Activated naive CD8-positive, alpha-beta T cell treated with anti-CD3 and anti-CD28 coated beads for 36 hours (primary cell): ENCODE data around the gene EPGN. TPM values are rescaled to one million over a fixed set of nuclear protein-coding genes. Genes with fewer than 3 reads are reported as not detected.

ENCODE experiments used
- DNase-seq: peaks from one replicate; pipeline ENCODE4 v3.0.0; 2021
- H3K27ac Mint-ChIP-seq: one replicate; pipeline ENCODE4 v1.8.0; 2022; ENCODE audit warnings: mild to moderate bottlenecking, moderate library complexity, mixed read lengths
- H3K27me3 Mint-ChIP-seq: one replicate; pipeline ENCODE4 v1.8.0; 2022; ENCODE audit warnings: mild to moderate bottlenecking, mixed read lengths
- H3K36me3 Mint-ChIP-seq: one replicate; pipeline ENCODE4 v1.8.0; 2021; ENCODE audit warnings: mild to moderate bottlenecking, mixed read lengths
- H3K4me1 Mint-ChIP-seq: one replicate; pipeline ENCODE4 v1.8.0; 2021; ENCODE audit warnings: mixed read lengths
- H3K4me3 Mint-ChIP-seq: one replicate; pipeline ENCODE4 v1.8.0; 2022; ENCODE audit warnings: mild to moderate bottlenecking, moderate library complexity, mixed read lengths
- H3K9me3 Mint-ChIP-seq: one replicate; pipeline ENCODE4 v1.8.0; 2022; ENCODE audit warnings: mixed read lengths
- total RNA-seq, 2 experiments: library from RNA; stranded (reverse); gene quantifications; one replicate each; pipeline ENCODE4 v1.2.3, GENCODE V29; 2021

EPGN gene
- total RNA-seq, 2 experiments from 2014 or later = not detected

DNA sequence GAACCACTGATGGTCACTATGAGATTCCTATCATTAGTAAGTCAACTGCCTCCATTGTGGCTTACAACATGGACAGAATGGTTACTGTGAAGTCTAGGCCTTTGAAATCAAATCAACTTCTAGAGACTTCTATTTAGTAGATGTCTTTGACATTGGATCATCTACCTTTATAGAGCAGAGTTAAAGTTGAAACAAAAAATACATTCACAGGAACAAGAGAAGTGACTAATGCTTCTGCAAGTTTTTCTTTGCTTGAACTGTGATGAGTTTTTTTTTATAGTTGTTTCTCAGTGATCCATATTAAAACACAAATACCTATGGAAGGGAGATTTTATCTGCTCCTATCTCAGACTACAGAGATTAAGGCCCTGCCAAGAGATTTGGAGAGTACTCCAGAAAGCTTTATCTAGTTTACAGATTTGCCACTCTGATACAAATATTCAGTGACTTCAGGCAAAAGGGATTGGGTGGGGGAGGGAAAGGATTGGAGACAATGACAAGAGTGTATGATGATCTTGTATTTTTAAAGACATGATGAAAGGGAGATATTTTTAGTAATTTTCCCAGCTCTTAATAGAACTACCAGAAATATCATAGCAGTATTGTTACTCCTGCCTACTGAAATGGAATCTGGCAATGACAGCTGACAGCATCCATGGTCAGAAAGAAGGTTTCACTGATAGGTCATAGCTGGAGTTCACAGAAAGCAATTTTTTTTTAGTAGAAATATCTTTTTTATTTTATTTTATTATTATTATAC is 16.0 kb upstream of the EPGN start:
- H3K36me3 Mint-ChIP-seq = peaks cover 6% of the 10 kb centered on the region
- no peaks in the 10 kb centered on the region for H3K4me1 Mint-ChIP-seq
- H3K27ac Mint-ChIP-seq = no peak overlapping the region
- no peaks in the 10 kb centered on the region for H3K27me3 Mint-ChIP-seq
- no peak for DNase-seq
- H3K9me3 Mint-ChIP-seq = no peaks in the 10 kb centered on the region
- no peak overlapping the region for H3K4me3 Mint-ChIP-seq

DNA sequence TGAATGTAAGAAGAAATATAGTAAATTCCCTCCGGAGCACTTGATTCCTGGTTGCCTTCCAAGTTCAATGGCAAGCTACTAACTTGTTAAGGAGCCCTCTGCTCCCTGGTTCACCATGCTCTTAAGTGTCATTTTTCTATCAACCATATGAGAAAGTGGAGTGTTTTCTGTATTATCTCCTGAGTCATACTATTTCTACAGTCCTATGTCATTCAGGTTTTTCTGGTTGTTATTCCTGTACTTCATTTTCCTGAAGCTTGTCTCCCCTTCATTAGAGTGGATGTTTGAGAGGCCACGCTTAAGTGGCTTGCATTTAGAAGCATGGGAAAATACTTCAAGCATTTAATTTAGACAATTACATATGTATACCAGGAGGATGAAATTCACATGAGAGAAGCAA is 14.7 kb upstream of the EPGN start:
- no peaks in the 10 kb centered on the region for H3K4me1 Mint-ChIP-seq
- no peaks in the 10 kb centered on the region for H3K27me3 Mint-ChIP-seq
- H3K9me3 Mint-ChIP-seq = no peaks in the 10 kb centered on the region
- H3K4me3 Mint-ChIP-seq = no peak overlapping the region
- DNase-seq = no peak
- H3K27ac Mint-ChIP-seq = no peak overlapping the region
- H3K36me3 Mint-ChIP-seq = peaks cover 6% of the 10 kb centered on the region

DNA sequence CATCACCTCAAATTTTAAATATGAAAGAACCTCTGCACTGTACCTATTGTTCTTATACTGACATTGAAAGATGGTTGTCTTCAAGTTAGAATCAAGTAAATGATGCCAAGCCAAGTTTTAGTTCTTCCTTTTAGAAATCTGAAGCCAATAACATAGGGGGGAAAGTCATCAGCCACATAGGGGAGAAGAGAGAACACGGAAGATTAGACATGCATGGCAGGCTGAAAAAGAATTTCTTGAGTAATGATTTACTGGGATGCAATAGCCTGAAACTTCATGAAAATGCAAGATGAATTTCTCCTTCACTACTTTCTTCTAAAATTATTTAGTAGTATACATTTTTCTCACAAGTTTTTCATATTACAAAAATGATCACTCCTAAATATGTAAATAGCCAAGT is 13.6 kb upstream of the EPGN start:
- no peaks in the 10 kb centered on the region for H3K9me3 Mint-ChIP-seq
- peaks cover 6% of the 10 kb centered on the region for H3K36me3 Mint-ChIP-seq
- no peaks in the 10 kb centered on the region for H3K4me1 Mint-ChIP-seq
- DNase-seq = no peak
- H3K4me3 Mint-ChIP-seq = no peak overlapping the region
- H3K27ac Mint-ChIP-seq = no peak overlapping the region
- no peaks in the 10 kb centered on the region for H3K27me3 Mint-ChIP-seq

DNA sequence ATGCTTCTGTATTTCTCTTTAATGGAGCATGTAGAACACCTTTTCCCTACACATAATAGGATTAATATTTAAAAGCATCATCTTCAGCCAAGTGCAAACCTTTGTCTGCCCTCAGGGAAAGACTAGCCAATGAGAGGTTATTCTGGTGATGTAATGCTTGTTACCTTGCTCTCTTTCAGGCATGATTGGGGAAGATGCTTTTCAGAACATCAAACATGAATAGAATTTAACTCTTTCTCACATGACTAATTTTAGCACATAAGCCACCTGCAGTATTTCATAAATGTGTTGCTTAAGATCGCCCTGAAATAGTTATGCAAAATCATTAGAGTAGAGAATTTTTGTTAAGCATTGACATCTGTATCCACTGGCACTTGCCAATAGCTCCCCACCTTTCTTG is 10.7 kb upstream of the EPGN start:
- Mint-ChIP-seq H3K4me1 (no peaks in the 10 kb centered on the region), H3K4me3 (no peak overlapping the region), H3K27ac (no peak overlapping the region), H3K36me3 (peaks cover 3% of the 10 kb centered on the region), H3K27me3 (no peaks in the 10 kb centered on the region), H3K9me3 (no peaks in the 10 kb centered on the region)
- DNase-seq = no peak

DNA sequence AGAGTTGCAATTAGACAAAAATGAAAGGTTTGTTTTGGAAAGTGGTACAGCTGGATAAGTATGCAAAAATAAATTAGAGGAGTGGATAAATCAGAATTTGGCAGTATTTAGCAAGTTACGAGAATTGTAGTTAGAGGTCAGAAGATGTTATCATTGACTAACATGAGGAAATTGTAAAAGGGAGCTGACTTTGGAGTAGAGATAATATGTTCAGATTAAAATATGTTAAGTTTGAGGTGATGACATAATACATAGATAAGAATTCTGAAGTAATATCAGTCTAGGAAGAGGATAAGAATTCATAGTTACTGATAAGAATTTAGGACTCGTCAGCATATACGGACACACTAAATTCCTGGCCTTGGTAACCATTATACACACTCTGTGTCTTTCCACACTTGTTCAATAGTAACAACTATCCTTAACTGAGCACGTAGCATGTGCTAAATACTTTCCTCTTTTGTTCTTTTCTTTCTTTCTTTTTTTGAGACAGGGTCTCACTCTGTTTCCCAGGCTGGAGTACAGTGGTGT is 4.1 kb upstream of the EPGN start:
- no peaks in the 10 kb centered on the region for H3K36me3 Mint-ChIP-seq
- H3K4me3 Mint-ChIP-seq = no peak overlapping the region
- H3K27me3 Mint-ChIP-seq = no peaks in the 10 kb centered on the region
- H3K9me3 Mint-ChIP-seq = no peaks in the 10 kb centered on the region
- no peak overlapping the region for H3K27ac Mint-ChIP-seq
- peaks cover 7% of the 10 kb centered on the region for H3K4me1 Mint-ChIP-seq
- no peak for DNase-seq

DNA sequence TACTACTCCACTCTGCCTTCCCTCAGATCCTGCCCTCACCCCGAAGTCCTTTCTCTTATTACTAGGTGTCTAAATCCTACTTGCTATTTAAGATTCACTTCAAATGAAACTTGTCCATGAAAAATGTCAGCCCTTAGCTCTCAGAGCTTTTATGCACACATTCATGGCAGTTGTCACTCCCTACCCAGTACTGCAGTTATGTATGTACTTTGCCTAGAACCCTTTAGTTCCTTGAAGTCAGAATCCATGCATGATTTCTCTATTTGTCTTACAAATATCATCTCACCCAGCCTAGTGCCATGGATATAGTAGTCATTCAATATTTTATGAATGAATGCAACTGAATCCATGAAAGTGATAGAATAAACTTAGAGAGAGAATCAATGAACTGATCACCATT is 3.3 kb upstream of the EPGN start:
- Mint-ChIP-seq H3K4me1 (peaks cover 7% of the 10 kb centered on the region), H3K27ac (no peak overlapping the region), H3K36me3 (no peaks in the 10 kb centered on the region), H3K27me3 (no peaks in the 10 kb centered on the region), H3K9me3 (no peaks in the 10 kb centered on the region), H3K4me3 (no peak overlapping the region)
- DNase-seq = no peak

DNA sequence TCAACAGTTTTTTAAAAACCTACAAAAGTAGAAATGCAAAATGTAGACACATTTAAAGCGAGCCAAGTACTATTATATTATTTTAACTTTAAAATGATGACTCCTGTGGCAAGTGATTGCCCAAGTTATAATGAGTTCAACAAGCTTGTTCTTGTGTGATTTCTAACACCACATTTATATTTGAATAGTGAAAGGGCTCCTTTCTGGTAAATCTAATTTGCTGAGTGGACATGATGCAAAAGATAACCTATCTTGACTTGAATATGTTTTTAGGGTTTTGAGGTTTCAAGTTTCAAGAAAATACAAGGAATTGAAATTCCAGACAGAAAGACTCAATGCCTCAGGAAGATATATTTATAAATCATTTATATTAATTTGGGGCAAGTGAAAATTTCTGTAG is 1.1 kb upstream of the EPGN start:
- H3K36me3 Mint-ChIP-seq = no peaks in the 10 kb centered on the region
- no peak for DNase-seq
- H3K9me3 Mint-ChIP-seq = no peaks in the 10 kb centered on the region
- no peaks in the 10 kb centered on the region for H3K27me3 Mint-ChIP-seq
- peaks cover 7% of the 10 kb centered on the region for H3K4me1 Mint-ChIP-seq
- no peak overlapping the region for H3K4me3 Mint-ChIP-seq
- H3K27ac Mint-ChIP-seq = no peak overlapping the region

DNA sequence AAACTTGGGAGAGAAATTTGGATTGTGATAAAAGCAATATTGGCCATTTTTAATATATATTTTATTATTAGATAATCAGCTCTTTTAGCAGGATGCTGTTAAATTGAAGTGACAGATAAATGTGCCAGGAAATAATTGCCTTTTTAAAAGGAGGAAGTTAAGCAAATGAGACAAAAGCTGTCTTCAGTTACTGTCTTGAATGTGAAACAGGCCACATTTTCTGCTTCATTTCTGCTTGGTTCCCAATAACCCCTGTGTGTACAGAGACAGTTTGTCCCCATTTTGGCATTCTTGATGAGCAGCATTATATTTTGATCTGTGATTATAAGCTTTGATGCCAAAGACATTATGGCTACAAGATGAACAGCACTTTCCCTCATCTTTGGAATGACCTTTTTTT is 953 bp downstream of the EPGN start:
- H3K27me3 Mint-ChIP-seq = no peaks in the 10 kb centered on the region
- H3K27ac Mint-ChIP-seq = no peak overlapping the region
- DNase-seq = no peak
- no peaks in the 10 kb centered on the region for H3K9me3 Mint-ChIP-seq
- peaks cover 7% of the 10 kb centered on the region for H3K4me1 Mint-ChIP-seq
- no peaks in the 10 kb centered on the region for H3K36me3 Mint-ChIP-seq
- no peak overlapping the region for H3K4me3 Mint-ChIP-seq

DNA sequence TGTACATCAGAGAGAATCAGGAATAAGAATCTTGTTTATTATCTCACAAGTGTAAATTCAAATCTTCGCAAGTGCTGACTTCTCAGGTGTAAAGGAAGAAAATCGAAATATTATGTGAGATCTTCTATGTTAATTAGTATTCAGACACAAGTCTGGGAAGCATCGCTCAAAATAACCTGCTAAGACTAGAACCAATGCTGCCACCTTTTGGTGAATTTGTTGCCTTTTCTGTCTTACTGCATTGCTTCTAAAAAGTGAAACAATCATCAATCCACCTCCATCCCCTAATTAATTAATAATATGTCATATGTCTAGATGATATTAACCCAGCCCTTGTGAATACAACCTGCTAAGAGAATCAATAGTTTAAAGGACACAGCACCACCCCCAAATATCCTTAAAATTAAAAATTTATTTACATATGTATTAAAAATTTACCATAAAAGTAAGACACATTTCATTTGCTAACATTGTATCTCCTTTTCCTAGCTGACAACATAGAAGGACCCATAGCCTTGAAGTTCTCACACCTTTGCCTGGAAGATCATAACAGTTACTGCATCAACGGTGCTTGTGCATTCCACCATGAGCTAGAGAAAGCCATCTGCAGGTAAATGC is 3.5 kb downstream of the EPGN start:
- Mint-ChIP-seq H3K4me3 (no peak overlapping the region), H3K36me3 (no peaks in the 10 kb centered on the region), H3K27me3 (no peaks in the 10 kb centered on the region), H3K27ac (no peak overlapping the region), H3K9me3 (no peaks in the 10 kb centered on the region), H3K4me1 (peaks cover 7% of the 10 kb centered on the region)
- no peak for DNase-seq

DNA sequence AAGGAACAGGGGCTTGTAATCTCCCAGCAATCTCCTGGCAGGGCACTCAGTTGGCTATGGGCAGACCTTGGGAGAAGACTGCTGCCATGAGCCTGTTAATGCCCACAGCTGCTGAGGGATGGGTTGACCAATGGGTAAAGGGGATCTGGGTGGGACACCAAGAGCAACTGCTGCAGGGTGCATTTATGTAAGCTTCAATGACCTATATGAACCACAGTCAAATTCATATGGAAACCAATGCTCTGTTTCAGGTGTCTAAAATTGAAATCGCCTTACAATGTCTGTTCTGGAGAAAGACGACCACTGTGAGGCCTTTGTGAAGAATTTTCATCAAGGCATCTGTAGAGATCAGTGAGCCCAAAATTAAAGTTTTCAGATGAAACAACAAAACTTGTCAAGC is 6.1 kb downstream of the EPGN start:
- Mint-ChIP-seq H3K36me3 (no peaks in the 10 kb centered on the region), H3K4me3 (no peak overlapping the region), H3K9me3 (no peaks in the 10 kb centered on the region), H3K27ac (no peak overlapping the region), H3K27me3 (no peaks in the 10 kb centered on the region), H3K4me1 (no peaks in the 10 kb centered on the region)
- no peak for DNase-seq

DNA sequence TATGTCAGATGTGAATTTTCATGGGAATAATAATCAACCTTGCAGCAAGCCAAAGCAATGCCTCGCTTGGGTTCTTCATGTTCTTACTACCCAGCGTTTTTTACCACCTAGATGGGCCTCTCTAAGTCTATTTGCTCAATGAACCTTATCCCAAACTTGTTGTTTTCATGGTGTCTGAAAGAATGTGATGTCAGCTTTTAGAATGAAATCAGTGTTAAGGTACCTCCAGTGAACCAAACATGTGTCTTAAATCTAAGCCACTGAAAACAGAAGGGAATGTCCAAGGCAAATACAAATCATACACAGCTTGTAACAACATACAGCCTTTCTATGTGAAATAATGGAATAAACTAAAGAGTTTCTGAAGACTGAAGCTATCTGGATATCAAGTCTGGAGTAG is 6.7 kb downstream of the EPGN start:
- Mint-ChIP-seq H3K4me1 (no peaks in the 10 kb centered on the region), H3K27me3 (no peaks in the 10 kb centered on the region), H3K36me3 (no peaks in the 10 kb centered on the region), H3K9me3 (no peaks in the 10 kb centered on the region), H3K4me3 (no peak overlapping the region), H3K27ac (no peak overlapping the region)
- no peak for DNase-seq

DNA sequence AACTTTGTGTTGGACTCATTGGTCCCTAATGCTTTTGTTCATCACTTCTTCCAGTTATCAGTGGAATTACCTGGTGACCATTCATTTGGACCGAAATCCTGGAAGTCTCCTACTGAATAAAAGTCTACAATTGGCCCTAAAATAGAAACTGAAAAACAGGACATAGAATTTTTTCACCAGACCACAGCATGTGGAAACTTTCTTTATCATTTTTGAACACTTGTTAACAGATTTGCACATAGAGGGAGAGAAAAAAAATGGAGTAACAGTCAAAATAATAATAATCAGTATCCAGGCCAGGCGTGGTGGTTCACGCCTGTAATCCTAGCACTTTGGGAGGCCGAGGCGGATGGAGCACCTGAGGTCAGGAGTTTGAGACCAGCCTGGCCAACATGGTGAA is 7.1 kb downstream of the EPGN start:
- H3K9me3 Mint-ChIP-seq = no peaks in the 10 kb centered on the region
- H3K4me3 Mint-ChIP-seq = no peak overlapping the region
- H3K27me3 Mint-ChIP-seq = peaks cover under 1% of the 10 kb centered on the region
- H3K4me1 Mint-ChIP-seq = no peaks in the 10 kb centered on the region
- H3K27ac Mint-ChIP-seq = no peak overlapping the region
- DNase-seq = no peak
- no peaks in the 10 kb centered on the region for H3K36me3 Mint-ChIP-seq

DNA sequence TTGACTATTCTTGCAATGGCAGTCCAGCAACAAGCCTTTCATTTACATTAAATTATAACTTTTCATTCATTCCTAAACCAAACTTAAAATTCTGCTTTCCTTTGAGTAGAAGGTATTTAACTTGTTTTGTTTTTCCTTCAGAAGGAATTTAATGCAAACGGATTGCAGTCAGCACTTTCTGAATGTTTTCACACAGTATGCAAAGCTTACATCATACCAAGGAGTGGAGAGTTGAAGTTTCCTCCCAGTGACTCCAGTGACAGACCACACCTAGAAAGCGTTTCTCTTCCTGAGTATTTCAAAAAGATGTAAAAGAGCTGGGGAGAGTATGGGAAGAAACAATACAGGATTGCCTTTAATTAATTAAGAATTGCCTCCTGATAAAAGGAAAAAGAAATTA is 8.1 kb downstream of the EPGN start:
- Mint-ChIP-seq H3K27me3 (peaks cover 6% of the 10 kb centered on the region), H3K4me1 (no peaks in the 10 kb centered on the region), H3K9me3 (no peaks in the 10 kb centered on the region)

DNA sequence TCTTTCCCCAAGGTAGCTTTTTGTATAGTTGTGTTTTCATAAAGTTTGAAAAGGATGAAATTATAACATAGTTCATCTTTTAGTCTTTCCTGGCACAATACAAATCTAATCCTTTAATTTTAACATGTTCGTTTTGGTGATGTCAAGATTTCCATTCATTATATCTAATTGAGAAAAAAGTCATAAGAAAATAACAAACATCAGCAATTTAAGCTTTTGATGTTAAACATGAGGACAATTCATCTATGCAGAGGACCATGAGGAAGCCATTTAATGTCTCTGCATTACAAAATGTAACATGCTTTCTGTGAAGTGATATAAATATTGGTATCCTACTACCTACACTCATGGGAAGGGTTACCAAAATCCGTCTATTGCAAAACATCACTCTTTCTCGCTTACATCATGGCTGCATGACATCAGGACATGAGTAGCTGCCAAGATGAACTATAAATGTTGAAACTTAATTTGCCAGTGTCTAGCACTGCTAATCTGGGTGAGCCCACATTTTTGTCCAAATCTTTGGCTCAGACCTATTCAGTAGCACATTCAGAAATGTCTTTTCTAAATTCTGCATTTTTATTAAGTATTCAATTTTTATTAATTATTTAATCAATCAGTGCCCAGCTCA is 9.5 kb downstream of the EPGN start:
- no peak overlapping the region for H3K4me3 Mint-ChIP-seq
- no peaks in the 10 kb centered on the region for H3K36me3 Mint-ChIP-seq
- H3K27ac Mint-ChIP-seq = no peak overlapping the region
- H3K4me1 Mint-ChIP-seq = no peaks in the 10 kb centered on the region
- H3K27me3 Mint-ChIP-seq = peaks cover 12% of the 10 kb centered on the region
- DNase-seq = no peak
- no peaks in the 10 kb centered on the region for H3K9me3 Mint-ChIP-seq

More for the DNA sequence above, 8.1 kb downstream of the EPGN start:
- Mint-ChIP-seq H3K27ac (no peak overlapping the region), H3K4me3 (no peak overlapping the region), H3K36me3 (no peaks in the 10 kb centered on the region)
- DNase-seq = no peak

DNA sequence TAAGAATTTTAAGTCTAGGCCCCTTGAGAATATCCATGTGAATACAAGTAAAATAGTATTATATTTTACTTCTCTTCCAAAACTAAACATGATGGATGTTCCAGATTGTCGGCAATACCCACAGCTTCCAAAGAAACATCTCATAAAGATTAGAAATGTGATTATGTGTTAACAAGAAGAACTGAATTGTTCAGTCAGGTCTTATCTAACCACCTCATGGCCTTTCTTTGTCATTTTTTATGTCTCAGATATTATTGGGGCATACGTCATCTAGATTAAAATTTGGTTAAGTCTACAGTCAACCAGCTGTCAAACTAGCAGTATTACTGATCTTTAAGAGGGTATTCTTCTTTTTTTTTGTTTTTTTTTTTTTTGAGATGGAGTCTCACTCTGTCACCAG is 10.0 kb downstream of the EPGN start:
- Mint-ChIP-seq H3K4me3 (no peak overlapping the region), H3K4me1 (no peaks in the 10 kb centered on the region), H3K27me3 (peaks cover 12% of the 10 kb centered on the region), H3K36me3 (no peaks in the 10 kb centered on the region), H3K9me3 (no peaks in the 10 kb centered on the region), H3K27ac (no peak overlapping the region)
- no peak for DNase-seq

DNA sequence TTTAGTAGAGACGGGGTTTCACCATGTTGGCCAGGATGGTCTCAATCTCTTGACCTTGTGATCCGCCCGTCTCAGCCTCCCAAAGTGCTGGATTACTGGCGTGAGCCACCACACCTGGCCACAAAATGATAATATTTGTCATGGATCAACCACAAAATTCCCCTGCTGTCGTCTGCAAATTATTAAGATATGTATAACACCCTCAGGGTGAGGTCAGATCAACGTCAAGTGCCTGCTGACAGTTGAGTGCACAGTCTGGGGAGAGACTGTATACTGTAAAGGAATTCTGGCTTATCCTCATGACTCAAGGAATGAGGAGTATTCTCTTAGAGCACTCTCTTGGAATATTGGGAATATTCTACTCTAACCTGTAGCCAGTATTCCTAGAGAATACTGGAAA is 11.2 kb downstream of the EPGN start:
- Mint-ChIP-seq H3K36me3 (no peaks in the 10 kb centered on the region), H3K4me3 (no peak overlapping the region), H3K9me3 (no peaks in the 10 kb centered on the region), H3K27me3 (peaks cover 23% of the 10 kb centered on the region), H3K4me1 (no peaks in the 10 kb centered on the region), H3K27ac (no peak overlapping the region)
- DNase-seq = no peak
